ENCODE data around the gene STARD3.
A peak's percentile ranks its signal among the peaks of the same experiment; 100 is the strongest.

The STARD3 gene

GRCh38 chr17:39664581-39665561 is 27.9 kb downstream of the STARD3 start, which contains the start of gene TCAP:
Gene TCAP (plus strand): TSS chr17:39665349. CDS start chr17:39665360, 11 bp downstream.
- TF ChIP-seq ZFX (IDR thresholded peaks at IDR 0.05), result no peak
- no peak for TF ChIP-seq CTCF (conservative IDR thresholded peaks at IDR 0.05)
- peak within 1 kb of the TSS; percentile 30 for H3K27ac ChIP-seq

- no peak overlapping the region for H3K27ac ChIP-seq
- TF ChIP-seq ZFX (IDR thresholded peaks at IDR 0.05) (no peak), CTCF (conservative IDR thresholded peaks at IDR 0.05) (no peak)
Measured at GRCh38 chr17:39665642-39666224, 28.8 kb downstream of the STARD3 start.

- H3K27ac ChIP-seq, result no peak overlapping the region
Measured at GRCh38 chr17:39666231-39666600, 29.3 kb downstream of the STARD3 start.

GRCh38 chr17:39666601-39667261 is 29.8 kb downstream of the STARD3 start:
- H3K27ac ChIP-seq, result no peak overlapping the region
- TF ChIP-seq CTCF (conservative IDR thresholded peaks at IDR 0.05) (no peak), ZFX (IDR thresholded peaks at IDR 0.05) (no peak)

More at GRCh38 chr17:39666231-39666600, 29.3 kb downstream of the STARD3 start:
- TF ChIP-seq CTCF (conservative IDR thresholded peaks at IDR 0.05) (no peak), ZFX (IDR thresholded peaks at IDR 0.05) (no peak)

GRCh38 chr17:39667262-39667944 is 30.5 kb downstream of the STARD3 start:
- TF ChIP-seq ZFX (IDR thresholded peaks at IDR 0.05) (no peak), CTCF (conservative IDR thresholded peaks at IDR 0.05) (no peak)
- H3K27ac ChIP-seq, result no peak overlapping the region

- TF ChIP-seq CTCF (conservative IDR thresholded peaks at IDR 0.05), result peak; percentile 68
- peak; percentile 19; the same call in 1 of the 2 replicates for TF ChIP-seq ZFX (IDR thresholded peaks at IDR 0.05)
- no peak within 1 kb of the TSS for H3K27ac ChIP-seq
Measured at GRCh38 chr17:39667945-39668924, 31.3 kb downstream of the STARD3 start, which contains the start of gene PNMT. Gene PNMT (plus strand): TSS chr17:39668453. CDS start chr17:39668476, 23 bp downstream.

Measured in C4-2B (cell line).